SK-N-MC (cell line): ENCODE results near the gene DACT1.

Experiments
- EZH2 ChIP-seq: fragments of 200-600 bp; sonication (generic); IDR thresholded peaks from one replicate; pipeline ENCODE4 v1.6.1; 2017; ENCODE audit warnings: antibody characterized with exemption
- FOXP2 ChIP-seq: optimal IDR thresholded peaks from 2 replicates; pipeline ENCODE3; 2011; ENCODE audit warnings: mild to moderate bottlenecking, moderate library complexity; ENCODE audit not compliant: insufficient read depth; ENCODE audit errors: extremely low read length, control extremely low read depth
- POLR2AphosphoS5 ChIP-seq: IDR thresholded peaks from 2 replicates; pipeline ENCODE4 v1.6.1; 2012; ENCODE audit warnings: mild to moderate bottlenecking, low read depth, low read length, borderline replicate concordance

- no peak for TF ChIP-seq POLR2AphosphoS5
- no peak for TF ChIP-seq EZH2
- no peak for TF ChIP-seq FOXP2
Observed at GRCh38 chr14:58605465-58605864, 32.3 kb upstream of the DACT1 start.
